GM21423 (cell line): ENCODE measurements around the gene ANKMY2.

Source experiments
- ATAC-seq: cut with Tn5 transposase; IDR thresholded peaks from one replicate; pipeline ENCODE4 v1.9.1; 2021; ENCODE audit warnings: mild to moderate bottlenecking, moderate library complexity; ENCODE audit not compliant: unreplicated experiment

ANKMY2 gene

GRCh38 chr7:16583834-16584233, 61.7 kb downstream of the ANKMY2 start:
- ATAC-seq, result no peak

GRCh38 chr7:16581286-16581685, 64.3 kb downstream of the ANKMY2 start:
- no peak for ATAC-seq

- no peak for ATAC-seq
Observed at GRCh38 chr7:16579216-16579615, 66.3 kb downstream of the ANKMY2 start.

- ATAC-seq, result no peak
Observed at GRCh38 chr7:16571941-16572340, 73.6 kb downstream of the ANKMY2 start.

GRCh38 chr7:16564909-16565426, 80.6 kb downstream of the ANKMY2 start:
- ATAC-seq, result no peak

GRCh38 chr7:16564023-16564380, 81.6 kb downstream of the ANKMY2 start:
- ATAC-seq, result peak; percentile 49

GRCh38 chr7:16563281-16564022, 82.1 kb downstream of the ANKMY2 start:
- ATAC-seq, result peak; percentile 89

GRCh38 chr7:16562456-16563220, 82.9 kb downstream of the ANKMY2 start:
- ATAC-seq, result no peak

- no peak for ATAC-seq
Observed at GRCh38 chr7:16561943-16562342, 83.6 kb downstream of the ANKMY2 start.

- ATAC-seq, result no peak
Observed at GRCh38 chr7:16559497-16560179, 85.9 kb downstream of the ANKMY2 start.

- no peak for ATAC-seq
Observed at GRCh38 chr7:16558761-16559302, 86.7 kb downstream of the ANKMY2 start.

- ATAC-seq, result no peak
Observed at GRCh38 chr7:16556359-16556758, 89.2 kb downstream of the ANKMY2 start.

- no peak for ATAC-seq
Observed at GRCh38 chr7:16554518-16555236, 90.9 kb downstream of the ANKMY2 start.

GRCh38 chr7:16550671-16551070, 94.9 kb downstream of the ANKMY2 start:
- no peak for ATAC-seq
